Measurements from ENCODE around the gene NRTN. TPM values are rescaled to one million over a fixed set of nuclear protein-coding genes. Genes with fewer than 3 reads are reported as not detected.

NRTN gene
- total RNA-seq, 4 donors from 2014 or later = not detected

DNA sequence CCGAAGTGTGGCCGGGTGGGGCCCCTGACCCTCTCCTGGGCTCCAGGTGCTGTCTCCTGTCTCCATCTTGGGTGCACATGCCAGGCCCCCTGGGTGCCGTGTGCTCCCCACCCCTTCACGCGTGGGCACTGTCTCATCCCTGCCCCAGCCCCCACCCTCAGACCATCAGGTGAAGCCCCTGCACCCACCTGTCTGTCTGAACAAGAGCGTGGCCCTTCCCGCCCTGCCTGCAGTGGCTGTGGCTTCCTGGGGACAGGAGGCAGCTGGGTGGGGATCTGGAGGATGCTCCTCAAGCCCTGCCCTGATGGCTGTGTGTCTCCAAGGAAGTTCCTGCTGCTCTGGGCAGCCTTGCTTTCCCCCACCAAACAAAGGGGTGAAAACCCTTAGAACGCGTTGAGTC lies 22.5 kb upstream of the NRTN start:
- Histone ChIP-seq H3K27me3 (no peaks in the 10 kb centered on the region), H3K27ac (no peak overlapping the region), H3K36me3 (peaks cover 0 to 48% (median 12%) of the 10 kb centered on the region in 3 donors), H3K4me1 (no peaks in the 10 kb centered on the region), H3K9me3 (no peaks in the 10 kb centered on the region), H3K4me3 (no peak overlapping the region)
- 87 to 91% methylated on average over 3 to 5 of the region's 9 CpGs for WGBS, 2 donors
- TF ChIP-seq EP300 (IDR thresholded peaks at IDR 0.05) (no peak), POLR2A (IDR thresholded peaks at IDR 0.05) (no peak)
- TF ChIP-seq, protein P1, sequence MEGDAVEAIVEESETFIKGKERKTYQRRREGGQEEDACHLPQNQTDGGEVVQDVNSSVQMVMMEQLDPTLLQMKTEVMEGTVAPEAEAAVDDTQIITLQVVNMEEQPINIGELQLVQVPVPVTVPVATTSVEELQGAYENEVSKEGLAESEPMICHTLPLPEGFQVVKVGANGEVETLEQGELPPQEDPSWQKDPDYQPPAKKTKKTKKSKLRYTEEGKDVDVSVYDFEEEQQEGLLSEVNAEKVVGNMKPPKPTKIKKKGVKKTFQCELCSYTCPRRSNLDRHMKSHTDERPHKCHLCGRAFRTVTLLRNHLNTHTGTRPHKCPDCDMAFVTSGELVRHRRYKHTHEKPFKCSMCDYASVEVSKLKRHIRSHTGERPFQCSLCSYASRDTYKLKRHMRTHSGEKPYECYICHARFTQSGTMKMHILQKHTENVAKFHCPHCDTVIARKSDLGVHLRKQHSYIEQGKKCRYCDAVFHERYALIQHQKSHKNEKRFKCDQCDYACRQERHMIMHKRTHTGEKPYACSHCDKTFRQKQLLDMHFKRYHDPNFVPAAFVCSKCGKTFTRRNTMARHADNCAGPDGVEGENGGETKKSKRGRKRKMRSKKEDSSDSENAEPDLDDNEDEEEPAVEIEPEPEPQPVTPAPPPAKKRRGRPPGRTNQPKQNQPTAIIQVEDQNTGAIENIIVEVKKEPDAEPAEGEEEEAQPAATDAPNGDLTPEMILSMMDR (IDR thresholded peaks at IDR 0.05) = no peak
- no peak for DNase-seq (ENCODE audit: low spot score in 2 of 2)

GRCh38 chr19:5782945-5783919 lies 21.6 kb upstream of the NRTN start:
- H3K27me3 ChIP-seq = no peaks in the 10 kb centered on the region
- 69 to 73% methylated on average over 30 to 33 of the region's 48 CpGs for WGBS, 2 donors
- no peak overlapping the region for H3K4me3 ChIP-seq
- TF ChIP-seq POLR2A (IDR thresholded peaks at IDR 0.05) (no peak), EP300 (IDR thresholded peaks at IDR 0.05) (no peak)
- TF ChIP-seq, protein P1 (IDR thresholded peaks at IDR 0.05) = no peak
- peaks cover 0 to 57% (median 21%) of the 10 kb centered on the region in 3 donors for H3K36me3 ChIP-seq
- H3K27ac ChIP-seq = no peak overlapping the region
- DNase-seq (ENCODE audit: low spot score in 2 of 2) = no peak
- H3K4me1 ChIP-seq = no peaks in the 10 kb centered on the region
- H3K9me3 ChIP-seq = no peaks in the 10 kb centered on the region

DNA sequence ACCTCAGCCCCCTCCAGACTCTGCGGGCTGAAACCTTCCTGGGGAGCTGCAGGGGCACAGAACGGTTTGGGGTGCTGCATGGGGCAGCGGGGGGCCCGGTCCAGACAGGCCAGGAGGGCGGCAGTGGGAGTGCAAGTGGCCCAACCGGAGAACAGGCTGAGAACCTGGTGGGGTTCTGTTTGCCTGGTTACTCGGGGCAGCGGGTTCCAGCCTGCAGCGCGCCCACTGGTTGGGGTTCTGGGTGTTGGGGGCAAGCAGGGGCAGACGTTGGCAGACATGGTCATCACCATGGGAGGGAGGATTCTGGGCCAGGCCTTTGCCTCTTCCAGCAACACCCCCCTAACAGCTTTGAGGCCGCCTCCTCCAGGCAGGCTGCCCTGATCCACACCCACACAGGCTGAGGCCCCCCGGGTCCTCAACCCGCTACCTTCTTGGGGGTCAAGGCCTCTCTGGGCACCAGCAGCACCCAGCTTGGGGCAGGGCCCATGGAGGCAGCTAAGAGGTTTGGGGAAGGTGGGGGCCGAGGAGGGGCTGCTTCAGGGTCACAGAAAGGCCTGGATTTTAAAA lies 20.2 kb upstream of the NRTN start, which contains the start of gene PRR22:
TSS of gene PRR22 (minus strand) at position 166 of the 567 bp plus-strand sequence. CDS start at position 80, 86 bp downstream.
- Histone ChIP-seq H3K36me3 (peaks cover 3 to 71% (median 21%) of the 10 kb centered on the region in 3 donors), H3K27ac (no peak within 1 kb of the TSS), H3K9me3 (no peaks in the 10 kb centered on the region), H3K4me1 (peaks cover 0 to under 1% (median 0%) of the 10 kb centered on the region in 4 donors), H3K27me3 (no peaks in the 10 kb centered on the region), H3K4me3 (no peak within 1 kb of the TSS)
- TF ChIP-seq EP300 (IDR thresholded peaks at IDR 0.05) (no peak), POLR2A (IDR thresholded peaks at IDR 0.05) (no peak)
- TF ChIP-seq, protein P1 (IDR thresholded peaks at IDR 0.05) = no peak
- 90 to 91% methylated on average over 15 of the region's 15 CpGs for WGBS, 2 donors
- no peak for DNase-seq (ENCODE audit: low spot score in 2 of 2)

DNA sequence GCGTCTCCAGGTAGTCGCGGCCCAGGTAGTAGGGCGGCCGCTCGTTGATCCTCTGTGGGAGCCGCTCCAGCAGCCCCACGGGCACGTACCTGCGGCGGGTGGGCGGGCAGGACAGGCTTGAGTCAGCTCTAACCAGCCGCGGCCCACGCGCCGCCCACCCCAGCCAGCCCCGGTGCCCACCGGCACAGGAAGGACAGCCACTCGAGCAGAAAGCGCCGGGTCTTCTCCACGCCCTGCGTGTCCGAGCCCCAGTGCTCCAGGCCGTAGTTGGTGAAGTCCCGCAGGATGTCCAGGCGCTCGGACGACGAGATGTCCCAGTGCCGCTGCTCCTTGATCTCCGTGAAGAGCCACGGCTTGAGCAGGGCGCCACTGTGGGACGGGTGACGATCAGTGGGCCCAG lies 19.4 kb upstream of the NRTN start:
- Histone ChIP-seq H3K27ac (no peak overlapping the region), H3K4me3 (no peak overlapping the region), H3K27me3 (no peaks in the 10 kb centered on the region), H3K4me1 (peaks cover 0 to 8% (median 2%) of the 10 kb centered on the region in 4 donors), H3K36me3 (peaks cover 3 to 75% (median 21%) of the 10 kb centered on the region in 3 donors), H3K9me3 (no peaks in the 10 kb centered on the region)
- TF ChIP-seq POLR2A (IDR thresholded peaks at IDR 0.05) (no peak), EP300 (IDR thresholded peaks at IDR 0.05) (no peak)
- TF ChIP-seq, protein P1 (IDR thresholded peaks at IDR 0.05) = no peak
- no peak for DNase-seq (ENCODE audit: low spot score in 2 of 2)
- 89 to 95% methylated on average over 15 to 25 of the region's 37 CpGs for WGBS, 2 donors
